GM08714 (cell line): ENCODE measurements around the gene NEK4.

Experiments used
- H3K4me3 ChIP-seq: fragments of 200-500 bp; sonication (Bioruptor generic); 2 replicates; pipeline ENCODE4 v1.5.1; 2014; ENCODE audit warnings: mild to moderate bottlenecking, low read length, inconsistent platforms
- ZNF274 ChIP-seq: IDR thresholded peaks from 2 replicates; pipeline ENCODE4 v1.6.1; 2012; ENCODE audit warnings: mild to moderate bottlenecking, low read depth, low read length

Gene NEK4

DNA sequence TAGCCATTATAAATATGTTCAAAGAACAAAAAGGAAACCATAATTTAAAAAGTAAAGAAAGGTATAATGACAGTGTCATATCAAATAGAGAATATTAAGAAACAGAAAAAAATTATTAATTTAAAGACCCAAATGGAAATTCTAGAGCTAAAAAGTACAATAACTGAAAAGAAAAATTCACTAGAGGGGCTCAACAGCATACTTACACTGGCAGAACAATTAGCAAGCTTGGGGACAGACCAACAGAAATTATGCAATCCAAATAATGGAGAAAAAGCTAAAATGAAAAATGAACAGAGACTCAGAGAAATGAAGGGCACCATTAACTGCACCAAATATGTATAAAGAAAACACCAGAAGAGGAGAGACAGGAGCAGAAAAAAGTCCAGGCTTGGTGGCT is 51.1 kb downstream of the NEK4 start:
- H3K4me3 ChIP-seq = no peak overlapping the region
- TF ChIP-seq ZNF274 = no peak

GRCh38 chr3:52715714-52716305 is 54.9 kb downstream of the NEK4 start:
- TF ChIP-seq ZNF274 = no peak
- no peak overlapping the region for H3K4me3 ChIP-seq

GRCh38 chr3:52714335-52715302 is 56.1 kb downstream of the NEK4 start:
- TF ChIP-seq ZNF274 = no peak
- no peak overlapping the region for H3K4me3 ChIP-seq

- no peak for TF ChIP-seq ZNF274
Measured at GRCh38 chr3:52712291-52713212, 58.2 kb downstream of the NEK4 start.

GRCh38 chr3:52710512-52710911 is 60.2 kb downstream of the NEK4 start:
- H3K4me3 ChIP-seq = no peak overlapping the region; the same call in 1 of the 2 replicates
- no peak for TF ChIP-seq ZNF274

More at GRCh38 chr3:52712291-52713212, 58.2 kb downstream of the NEK4 start:
- H3K4me3 ChIP-seq = no peak overlapping the region

DNA sequence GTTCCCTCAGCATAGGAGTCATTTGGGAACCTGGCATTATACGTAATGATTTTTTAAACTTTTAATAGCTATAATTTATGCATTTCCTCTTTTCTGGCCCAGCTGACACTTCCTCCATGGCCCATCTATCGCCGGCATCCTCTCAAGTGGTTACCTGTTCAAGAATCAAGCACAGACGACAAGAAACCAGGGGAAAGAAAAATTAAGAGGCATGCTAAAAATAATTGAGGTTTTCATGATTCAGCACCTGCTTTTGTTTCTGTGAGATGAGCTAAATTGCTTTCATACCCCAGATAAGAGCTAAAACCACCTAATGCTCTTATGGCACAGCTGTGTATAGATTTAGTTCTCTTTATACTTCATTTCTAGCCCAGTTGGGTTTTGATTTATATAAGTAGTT is 63.2 kb downstream of the NEK4 start:
- TF ChIP-seq ZNF274 = no peak
- H3K4me3 ChIP-seq = peak overlapping the region; percentile 89

- H3K4me3 ChIP-seq = peak within 1 kb of the TSS; percentile 89
- no peak for TF ChIP-seq ZNF274
Measured at GRCh38 chr3:52705688-52706686, 64.8 kb downstream of the NEK4 start, which contains the start of the genes GLT8D1 and SPCS1. Gene GLT8D1, minus strand, starts transcription at chr3:52705791. Its CDS starts 5,331 bp downstream, at chr3:52700460. Gene SPCS1, plus strand, starts transcription at chr3:52706106. Its CDS starts 141 bp downstream, at chr3:52706247.

GRCh38 chr3:52705438-52705687 is 65.4 kb downstream of the NEK4 start:
- TF ChIP-seq ZNF274 = no peak
- peak overlapping the region; percentile 89 for H3K4me3 ChIP-seq

DNA sequence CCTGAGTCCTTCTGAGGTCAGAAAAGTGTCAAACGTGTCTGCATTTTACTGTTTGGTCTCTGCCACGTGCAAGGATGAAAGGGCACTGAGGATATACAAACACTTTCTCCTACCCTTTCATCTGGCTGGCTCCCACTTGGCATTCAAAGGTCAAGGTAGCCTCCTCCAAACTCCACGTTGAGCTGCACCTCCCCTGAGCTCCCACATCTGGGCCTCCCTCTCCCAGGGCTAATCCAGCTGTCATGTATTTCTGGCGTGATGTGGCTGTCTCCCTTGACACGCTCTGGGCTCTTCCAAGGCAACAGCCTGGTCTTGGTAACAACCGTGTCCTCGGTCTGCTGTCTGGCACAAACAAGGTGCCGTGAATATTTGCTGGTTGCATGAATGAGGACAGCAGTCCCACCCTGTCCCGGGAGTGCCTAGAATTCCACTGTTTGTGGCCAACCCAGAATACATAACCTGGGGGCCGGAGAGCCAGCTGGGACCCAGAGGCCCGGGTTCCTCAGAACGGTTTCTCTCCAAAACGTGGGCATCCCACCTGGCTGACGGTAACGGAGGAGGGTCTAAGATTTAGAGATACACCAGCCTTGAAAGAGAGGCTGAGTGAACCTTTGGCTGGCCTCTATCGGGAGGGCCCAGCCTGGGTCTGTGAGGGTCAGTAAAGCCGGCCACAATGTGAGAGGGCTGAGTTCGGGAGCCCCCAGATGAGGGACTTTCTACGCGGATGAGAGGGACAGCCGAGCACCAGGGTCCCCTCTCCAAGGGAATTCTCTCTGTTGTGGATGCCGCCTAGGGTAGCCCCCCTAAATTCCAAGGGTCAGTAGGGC is 65.9 kb downstream of the NEK4 start:
- H3K4me3 ChIP-seq = peak overlapping the region; percentile 89
- no peak for TF ChIP-seq ZNF274

- TF ChIP-seq ZNF274 = no peak
- no peak overlapping the region for H3K4me3 ChIP-seq
Measured at GRCh38 chr3:52703341-52703740, 67.4 kb downstream of the NEK4 start.

GRCh38 chr3:52697632-52697965 is 73.1 kb downstream of the NEK4 start:
- no peak overlapping the region for H3K4me3 ChIP-seq
- no peak for TF ChIP-seq ZNF274
